PFSK-1 (cell line): ENCODE results near the gene TNRC6B.

Experiments
- FOXP2 ChIP-seq: optimal IDR thresholded peaks from 2 replicates; pipeline ENCODE3; 2011; ENCODE audit warnings: borderline replicate concordance, control low read depth, inconsistent platforms; ENCODE audit not compliant: insufficient read depth; ENCODE audit errors: extremely low read length, extremely low read depth
- POLR2AphosphoS5 ChIP-seq: IDR thresholded peaks from 2 replicates; pipeline ENCODE4 v1.6.1; 2012; ENCODE audit warnings: low read depth, mild to moderate bottlenecking, control low read depth, low read length, moderate library complexity
- SIN3A ChIP-seq: IDR thresholded peaks from 2 replicates; pipeline ENCODE4 v1.6.1; 2012; ENCODE audit warnings: mild to moderate bottlenecking, low read length, moderate library complexity, borderline replicate concordance; ENCODE audit not compliant: insufficient read depth
- TAF1 ChIP-seq: IDR thresholded peaks from 2 replicates; pipeline ENCODE4 v1.6.1; 2012; ENCODE audit warnings: low read length, control low read depth, borderline replicate concordance; ENCODE audit not compliant: insufficient read depth
- TF ChIP-seq, protein P1 (sequence below), 2 experiments: IDR thresholded peaks; 2 replicates each; pipeline versions ENCODE4 v1.6.1 to v1.8.0; 2011 to 2012; ENCODE audit warnings: low read depth in 2 of 2, low read length in 2 of 2, control low read depth in 1 of 2, inconsistent platforms in 1 of 2, mild to moderate bottlenecking in 1 of 2, moderate library complexity in 1 of 2; ENCODE audit not compliant: insufficient read depth in 1 of 2

Gene TNRC6B

DNA sequence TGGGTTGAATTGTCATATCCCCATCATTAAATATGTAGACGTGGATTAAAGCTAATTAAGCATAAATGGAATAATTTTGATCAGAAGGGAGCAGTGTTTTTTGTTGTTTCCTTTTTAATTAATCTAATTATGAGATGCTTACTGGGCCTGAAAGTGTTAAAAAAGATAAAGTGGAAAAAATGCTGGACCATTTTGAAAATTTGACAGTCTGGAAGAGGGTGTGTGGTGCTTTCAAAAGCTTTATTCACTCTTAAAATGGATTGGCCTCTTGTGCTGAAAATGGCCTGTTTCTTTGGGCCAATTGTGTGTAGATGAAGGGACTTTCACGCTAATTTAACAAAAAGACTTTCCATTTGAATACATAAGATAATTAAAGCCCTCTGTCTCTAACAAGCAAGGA lies 1.8 kb downstream of the TNRC6B start:
- TF ChIP-seq TAF1 (no peak), FOXP2 (no peak)
- TF ChIP-seq, protein P1, sequence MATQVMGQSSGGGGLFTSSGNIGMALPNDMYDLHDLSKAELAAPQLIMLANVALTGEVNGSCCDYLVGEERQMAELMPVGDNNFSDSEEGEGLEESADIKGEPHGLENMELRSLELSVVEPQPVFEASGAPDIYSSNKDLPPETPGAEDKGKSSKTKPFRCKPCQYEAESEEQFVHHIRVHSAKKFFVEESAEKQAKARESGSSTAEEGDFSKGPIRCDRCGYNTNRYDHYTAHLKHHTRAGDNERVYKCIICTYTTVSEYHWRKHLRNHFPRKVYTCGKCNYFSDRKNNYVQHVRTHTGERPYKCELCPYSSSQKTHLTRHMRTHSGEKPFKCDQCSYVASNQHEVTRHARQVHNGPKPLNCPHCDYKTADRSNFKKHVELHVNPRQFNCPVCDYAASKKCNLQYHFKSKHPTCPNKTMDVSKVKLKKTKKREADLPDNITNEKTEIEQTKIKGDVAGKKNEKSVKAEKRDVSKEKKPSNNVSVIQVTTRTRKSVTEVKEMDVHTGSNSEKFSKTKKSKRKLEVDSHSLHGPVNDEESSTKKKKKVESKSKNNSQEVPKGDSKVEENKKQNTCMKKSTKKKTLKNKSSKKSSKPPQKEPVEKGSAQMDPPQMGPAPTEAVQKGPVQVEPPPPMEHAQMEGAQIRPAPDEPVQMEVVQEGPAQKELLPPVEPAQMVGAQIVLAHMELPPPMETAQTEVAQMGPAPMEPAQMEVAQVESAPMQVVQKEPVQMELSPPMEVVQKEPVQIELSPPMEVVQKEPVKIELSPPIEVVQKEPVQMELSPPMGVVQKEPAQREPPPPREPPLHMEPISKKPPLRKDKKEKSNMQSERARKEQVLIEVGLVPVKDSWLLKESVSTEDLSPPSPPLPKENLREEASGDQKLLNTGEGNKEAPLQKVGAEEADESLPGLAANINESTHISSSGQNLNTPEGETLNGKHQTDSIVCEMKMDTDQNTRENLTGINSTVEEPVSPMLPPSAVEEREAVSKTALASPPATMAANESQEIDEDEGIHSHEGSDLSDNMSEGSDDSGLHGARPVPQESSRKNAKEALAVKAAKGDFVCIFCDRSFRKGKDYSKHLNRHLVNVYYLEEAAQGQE (IDR thresholded peaks at IDR 0.05; ENCODE audit: insufficient read depth in 1 of 2, low read depth in 2 of 2, low read length in 2 of 2): no peak

DNA sequence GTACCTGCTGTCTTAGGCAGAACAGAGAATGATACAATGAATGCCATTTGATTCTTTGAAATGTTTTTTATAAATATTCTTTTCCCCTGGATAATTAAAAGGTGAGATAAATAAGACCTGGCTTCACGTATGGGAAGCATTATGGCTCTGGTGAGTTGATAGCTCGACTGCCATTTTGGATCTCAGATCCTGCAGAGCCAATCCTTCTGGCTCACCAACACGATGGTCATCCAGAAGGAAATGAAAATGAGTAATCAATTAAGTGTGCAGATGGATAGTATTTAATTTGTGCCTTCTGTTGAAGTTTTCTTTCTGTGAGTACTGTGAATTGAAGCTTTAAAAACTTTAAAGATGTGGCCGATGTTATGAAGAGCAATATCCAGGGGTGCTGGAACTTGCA lies 2.7 kb downstream of the TNRC6B start:
- TF ChIP-seq POLR2AphosphoS5: no peak

DNA sequence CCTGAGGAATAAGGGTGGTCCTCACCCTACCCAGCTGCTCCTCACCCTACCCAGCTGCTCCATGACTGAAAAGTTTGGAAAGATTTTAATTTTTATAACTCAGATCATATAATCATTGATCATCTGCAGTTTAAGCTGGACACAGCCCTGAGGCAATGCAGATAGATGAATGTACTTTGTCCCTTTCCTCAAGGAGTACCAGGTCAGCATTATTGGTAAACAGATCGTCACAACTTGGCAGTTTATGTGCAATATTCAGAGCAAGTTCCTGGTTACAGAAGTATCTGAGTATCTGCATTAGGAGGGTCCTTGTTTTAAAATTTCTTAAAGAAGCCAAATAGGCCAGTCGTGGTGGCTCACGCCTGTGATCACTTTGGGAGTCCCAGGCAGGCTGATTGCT lies 3.6 kb downstream of the TNRC6B start:
- TF ChIP-seq SIN3A (no peak), TAF1 (no peak), POLR2AphosphoS5 (no peak), FOXP2 (no peak)
- TF ChIP-seq, protein P1 (IDR thresholded peaks at IDR 0.05; ENCODE audit: insufficient read depth in 1 of 2, low read depth in 2 of 2, low read length in 2 of 2): no peak

DNA sequence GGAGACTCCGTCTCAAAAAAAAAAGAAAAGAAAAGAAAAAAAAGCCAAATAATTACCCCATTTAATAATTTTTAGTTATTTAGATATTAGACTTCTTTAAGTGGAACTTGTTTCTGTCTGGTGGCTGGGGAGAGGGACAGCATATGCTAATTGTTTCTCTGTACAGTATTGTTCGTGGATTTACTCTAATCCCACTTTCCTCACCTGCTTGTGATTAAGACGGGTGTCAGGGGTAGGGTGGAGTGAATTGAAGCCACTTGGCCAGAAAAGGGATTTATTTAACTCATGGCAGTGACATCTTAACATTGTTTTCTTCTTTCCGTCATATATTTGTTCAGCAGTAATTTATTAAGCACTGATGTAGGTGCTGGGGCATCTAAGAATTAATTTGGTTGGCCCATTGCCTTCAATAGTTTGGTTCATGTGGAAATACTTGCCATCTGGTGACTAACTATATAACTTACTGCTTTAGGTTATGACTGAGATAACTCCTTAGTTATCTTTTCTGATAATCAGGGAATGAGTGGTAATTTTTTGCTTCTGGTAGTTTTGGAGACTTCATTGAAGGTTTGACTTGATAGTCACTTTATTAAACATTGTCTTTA lies 4.6 kb downstream of the TNRC6B start:
- TF ChIP-seq SIN3A: no peak
- TF ChIP-seq FOXP2: no peak
- TF ChIP-seq TAF1: no peak
- TF ChIP-seq, protein P1 (IDR thresholded peaks at IDR 0.05; ENCODE audit: insufficient read depth in 1 of 2, low read depth in 2 of 2, low read length in 2 of 2): no peak
- no peak for TF ChIP-seq POLR2AphosphoS5

DNA sequence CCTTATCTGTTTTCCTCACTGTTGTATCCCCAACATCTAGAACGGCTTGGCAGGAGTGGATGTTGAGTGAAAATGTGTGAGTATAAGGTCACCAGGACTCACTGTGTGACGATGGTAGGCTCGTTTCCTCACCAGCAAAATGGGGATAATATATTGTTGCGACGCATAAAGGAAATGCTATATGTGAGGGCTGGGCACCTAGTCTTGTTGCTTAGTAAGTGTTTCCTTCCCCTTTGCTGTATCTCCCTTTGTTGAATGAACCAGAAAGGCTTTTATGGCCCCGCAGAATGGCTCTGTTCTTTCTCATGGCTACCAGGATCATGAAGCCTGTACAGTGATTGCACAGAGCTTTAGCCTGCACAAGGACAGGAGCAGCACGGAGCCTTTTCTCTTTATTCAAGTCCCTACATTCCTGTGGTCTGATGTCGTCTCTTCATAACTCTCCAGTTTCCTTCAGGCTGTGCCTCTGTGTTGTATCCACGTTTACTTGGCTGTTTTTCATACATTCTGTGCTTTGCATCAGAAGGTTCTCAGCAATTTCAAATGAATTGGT lies 5.4 kb downstream of the TNRC6B start:
- TF ChIP-seq SIN3A (no peak), FOXP2 (no peak), POLR2AphosphoS5 (no peak), TAF1 (no peak)
- TF ChIP-seq, protein P1 (IDR thresholded peaks at IDR 0.05; ENCODE audit: insufficient read depth in 1 of 2, low read depth in 2 of 2, low read length in 2 of 2): no peak
